ENCODE data around the gene TFAP2B.

Gene TFAP2B

GRCh38 chr6:50819904-50820868, 1.5 kb downstream of the TFAP2B start:
- Histone ChIP-seq H3K9me2 (replicated peaks; ENCODE audit: low read depth, low read length) (no peaks in the 10 kb centered on the region), H3K4me3 (ENCODE audit: low read length, poor library complexity, severe bottlenecking) (no peak overlapping the region), H3K9me3 (ENCODE audit: insufficient read depth, low read depth, low read length) (no peaks in the 10 kb centered on the region), H4K20me1 (ENCODE audit: insufficient read depth, low read length, poor library complexity, severe bottlenecking) (no peaks in the 10 kb centered on the region), H3K36me3 (ENCODE audit: insufficient read depth, low read length) (no peaks in the 10 kb centered on the region), H2AFZ (ENCODE audit: low read length) (no peak overlapping the region), H3K79me2 (ENCODE audit: insufficient read depth, low read length) (no peaks in the 10 kb centered on the region), H3K4me1 (ENCODE audit: insufficient read depth, low read length, poor library complexity, severe bottlenecking) (peaks cover 6% of the 10 kb centered on the region), H3F3A (ENCODE audit: low read depth) (no peaks in the 10 kb centered on the region), H3K4me2 (ENCODE audit: low read depth, low read length, poor library complexity, severe bottlenecking) (no peak overlapping the region), H3K9ac (ENCODE audit: low read depth, low read length, poor library complexity, severe bottlenecking) (no peak overlapping the region), H3K27me3 (ENCODE audit: insufficient read depth, low read length, poor library complexity, severe bottlenecking) (no peaks in the 10 kb centered on the region)
- TF ChIP-seq CTCF (conservative IDR thresholded peaks at IDR 0.05; ENCODE audit: low read length), result no peak
- TF ChIP-seq EZH2phosphoT487 (IDR thresholded peaks at IDR 0.05; ENCODE audit: borderline replicate concordance), result no peak

GRCh38 chr6:50820869-50821264, 2.2 kb downstream of the TFAP2B start:
- Histone ChIP-seq H3K27me3 (ENCODE audit: insufficient read depth, low read length, poor library complexity, severe bottlenecking) (no peaks in the 10 kb centered on the region), H3K4me1 (ENCODE audit: insufficient read depth, low read length, poor library complexity, severe bottlenecking) (peaks cover 2% of the 10 kb centered on the region), H2AFZ (ENCODE audit: low read length) (no peak overlapping the region), H3K36me3 (ENCODE audit: insufficient read depth, low read length) (no peaks in the 10 kb centered on the region), H3F3A (ENCODE audit: low read depth) (no peaks in the 10 kb centered on the region), H3K4me2 (ENCODE audit: low read depth, low read length, poor library complexity, severe bottlenecking) (no peak overlapping the region), H4K20me1 (ENCODE audit: insufficient read depth, low read length, poor library complexity, severe bottlenecking) (no peaks in the 10 kb centered on the region), H3K9ac (ENCODE audit: low read depth, low read length, poor library complexity, severe bottlenecking) (no peak overlapping the region), H3K79me2 (ENCODE audit: insufficient read depth, low read length) (no peaks in the 10 kb centered on the region), H3K9me3 (ENCODE audit: insufficient read depth, low read depth, low read length) (no peaks in the 10 kb centered on the region), H3K4me3 (ENCODE audit: low read length, poor library complexity, severe bottlenecking) (no peak overlapping the region), H3K9me2 (replicated peaks; ENCODE audit: low read depth, low read length) (no peaks in the 10 kb centered on the region)
- TF ChIP-seq EZH2phosphoT487 (IDR thresholded peaks at IDR 0.05; ENCODE audit: borderline replicate concordance) (no peak), CTCF (conservative IDR thresholded peaks at IDR 0.05; ENCODE audit: low read length) (no peak)

DNA sequence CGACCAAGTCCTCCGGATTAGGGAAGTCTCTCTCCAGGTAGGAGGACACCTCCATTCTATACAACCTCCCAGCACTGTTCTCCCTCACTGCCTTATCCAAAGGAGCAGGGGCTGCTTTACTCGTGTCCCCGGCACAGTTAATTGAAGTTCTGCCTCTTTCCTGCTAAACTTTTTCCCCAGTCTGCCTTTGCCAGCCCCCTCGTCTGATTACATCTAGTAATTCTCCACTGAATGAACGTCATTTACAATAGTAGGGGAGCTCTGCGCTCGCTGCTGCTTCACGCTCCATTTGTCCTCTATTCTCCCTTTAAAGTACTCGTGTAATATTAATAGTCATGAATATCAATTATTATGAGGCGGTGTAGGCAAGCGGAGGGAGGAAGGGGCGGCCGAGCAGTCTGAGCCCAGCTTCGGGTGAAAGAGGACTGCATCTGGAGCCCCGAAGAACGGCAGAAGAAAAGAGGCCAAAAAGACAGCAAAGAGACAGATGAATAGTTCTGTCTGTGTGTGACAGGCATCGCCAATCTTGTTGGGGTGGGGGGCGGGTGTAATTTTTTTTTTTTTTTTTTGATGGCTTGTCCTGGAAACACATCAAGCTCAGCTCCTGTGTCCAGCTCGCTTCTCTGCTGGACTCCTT, 2.9 kb downstream of the TFAP2B start:
- Histone ChIP-seq H3K4me2 (ENCODE audit: low read depth, low read length, poor library complexity, severe bottlenecking) (no peak overlapping the region), H3K36me3 (ENCODE audit: insufficient read depth, low read length) (no peaks in the 10 kb centered on the region), H2AFZ (ENCODE audit: low read length) (no peak overlapping the region), H4K20me1 (ENCODE audit: insufficient read depth, low read length, poor library complexity, severe bottlenecking) (no peaks in the 10 kb centered on the region), H3K9me3 (ENCODE audit: insufficient read depth, low read depth, low read length) (no peaks in the 10 kb centered on the region), H3K4me3 (ENCODE audit: low read length, poor library complexity, severe bottlenecking) (no peak overlapping the region), H3K9me2 (replicated peaks; ENCODE audit: low read depth, low read length) (no peaks in the 10 kb centered on the region), H3K79me2 (ENCODE audit: insufficient read depth, low read length) (no peaks in the 10 kb centered on the region), H3K27me3 (ENCODE audit: insufficient read depth, low read length, poor library complexity, severe bottlenecking) (no peaks in the 10 kb centered on the region), H3F3A (ENCODE audit: low read depth) (no peaks in the 10 kb centered on the region), H3K4me1 (ENCODE audit: insufficient read depth, low read length, poor library complexity, severe bottlenecking) (no peaks in the 10 kb centered on the region), H3K9ac (ENCODE audit: low read depth, low read length, poor library complexity, severe bottlenecking) (no peak overlapping the region)
- no peak for TF ChIP-seq CTCF (conservative IDR thresholded peaks at IDR 0.05; ENCODE audit: low read length)
- TF ChIP-seq EZH2phosphoT487 (IDR thresholded peaks at IDR 0.05; ENCODE audit: borderline replicate concordance), result no peak

All from Loucy (cell line).